ENCODE measurements around the gene WDR45. TPM values are rescaled to one million over a fixed set of nuclear protein-coding genes. Genes with fewer than 3 reads are reported as not detected.
A peak's percentile ranks its signal among the peaks of the same experiment; 100 is the strongest.

Gene WDR45
- total RNA-seq, 1 experiment from 2014 or later = 42.7 TPM

DNA sequence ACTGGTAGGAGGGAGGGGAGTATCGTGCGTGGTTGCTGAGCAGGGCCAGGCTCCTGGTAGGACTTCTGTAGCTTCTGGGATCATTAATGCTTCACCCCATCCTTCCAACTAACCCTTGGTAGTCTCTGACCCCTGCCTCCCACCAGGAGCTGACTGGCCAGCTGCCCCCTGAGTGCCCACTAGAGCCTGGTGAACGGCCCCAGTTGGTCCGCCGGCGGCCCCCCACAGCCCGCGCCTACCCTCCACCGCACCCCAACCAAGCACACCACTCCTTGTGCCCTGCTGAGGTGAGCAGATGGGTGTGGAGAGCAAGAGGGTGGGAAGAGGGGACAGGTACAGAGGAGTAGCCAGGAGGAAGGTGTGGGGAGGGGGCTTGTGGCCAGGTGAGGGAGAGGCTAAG lies 16.0 kb downstream of the WDR45 start:
- Mint-ChIP-seq H3K36me3 (ENCODE audit: insufficient read depth, unreplicated experiment) (peaks cover 29% of the 10 kb centered on the region), H3K27ac (ENCODE audit: unreplicated experiment) (no peak overlapping the region), H3K4me3 (ENCODE audit: low read depth, unreplicated experiment) (no peak overlapping the region), H3K27me3 (ENCODE audit: unreplicated experiment) (no peaks in the 10 kb centered on the region), H3K9me3 (ENCODE audit: low read depth, unreplicated experiment) (no peaks in the 10 kb centered on the region), H3K4me1 (ENCODE audit: low read depth, unreplicated experiment) (peaks cover 9% of the 10 kb centered on the region)
- intact Hi-C loops (cut with micrococcal nuclease; ENCODE audit: unreplicated experiment) = no loop called here
- TF ChIP-seq CTCF (IDR thresholded peaks at IDR 0.05; ENCODE audit: unreplicated experiment) = no peak
- CTCF ChIA-PET = interaction anchor here (0.7 kb wide), 1 partner anchor 18 kb away, joined by 3 read pairs; no protein-coding TSS in a partner anchor
- BruUV-seq (replicated peaks) = no TSS peak
- no peak for DNase-seq

DNA sequence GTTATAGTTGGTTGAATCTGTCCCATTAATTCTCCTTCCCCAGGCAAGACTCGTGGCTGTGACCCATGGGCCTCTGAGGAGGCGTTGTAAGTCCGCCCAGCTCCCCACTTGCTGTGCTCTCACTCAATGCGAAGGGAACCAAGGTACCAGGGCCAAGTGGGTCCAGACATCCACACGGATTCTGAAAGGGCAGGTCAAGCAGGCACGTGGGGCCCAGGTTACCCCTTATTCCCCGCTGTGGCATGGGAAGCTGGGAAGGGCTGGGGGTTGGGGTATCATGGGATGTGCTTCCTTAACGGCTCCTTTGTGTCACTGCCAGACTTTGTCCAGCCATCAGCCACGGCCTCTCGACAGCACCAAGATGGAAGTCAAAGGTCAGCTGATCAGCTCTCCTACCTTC lies 17.8 kb downstream of the WDR45 start:
- no peak for TF ChIP-seq CTCF (IDR thresholded peaks at IDR 0.05; ENCODE audit: unreplicated experiment)
- Mint-ChIP-seq H3K36me3 (ENCODE audit: insufficient read depth, unreplicated experiment) (peaks cover 31% of the 10 kb centered on the region), H3K27me3 (ENCODE audit: unreplicated experiment) (no peaks in the 10 kb centered on the region), H3K9me3 (ENCODE audit: low read depth, unreplicated experiment) (no peaks in the 10 kb centered on the region), H3K27ac (ENCODE audit: unreplicated experiment) (no peak overlapping the region), H3K4me1 (ENCODE audit: low read depth, unreplicated experiment) (peaks cover 9% of the 10 kb centered on the region), H3K4me3 (ENCODE audit: low read depth, unreplicated experiment) (no peak overlapping the region)
- intact Hi-C loops (cut with micrococcal nuclease; ENCODE audit: unreplicated experiment) = no loop called here
- no peak for DNase-seq
- BruUV-seq (replicated peaks) = no TSS peak
- CTCF ChIA-PET = interaction anchor here (0.8 kb wide), 1 partner anchor 9 kb away, joined by 3 read pairs; no protein-coding TSS in a partner anchor

GRCh38 chrX:49061490-49061889 lies 18.2 kb downstream of the WDR45 start:
- Mint-ChIP-seq H3K27me3 (ENCODE audit: unreplicated experiment) (no peaks in the 10 kb centered on the region), H3K9me3 (ENCODE audit: low read depth, unreplicated experiment) (no peaks in the 10 kb centered on the region), H3K36me3 (ENCODE audit: insufficient read depth, unreplicated experiment) (peaks cover 31% of the 10 kb centered on the region), H3K27ac (ENCODE audit: unreplicated experiment) (no peak overlapping the region), H3K4me3 (ENCODE audit: low read depth, unreplicated experiment) (no peak overlapping the region), H3K4me1 (ENCODE audit: low read depth, unreplicated experiment) (peaks cover 9% of the 10 kb centered on the region)
- CTCF ChIA-PET = no interaction called here
- no peak for TF ChIP-seq CTCF (IDR thresholded peaks at IDR 0.05; ENCODE audit: unreplicated experiment)
- DNase-seq = no peak
- intact Hi-C loops (cut with micrococcal nuclease; ENCODE audit: unreplicated experiment) = no loop called here
- BruUV-seq (replicated peaks) = no TSS peak

DNA sequence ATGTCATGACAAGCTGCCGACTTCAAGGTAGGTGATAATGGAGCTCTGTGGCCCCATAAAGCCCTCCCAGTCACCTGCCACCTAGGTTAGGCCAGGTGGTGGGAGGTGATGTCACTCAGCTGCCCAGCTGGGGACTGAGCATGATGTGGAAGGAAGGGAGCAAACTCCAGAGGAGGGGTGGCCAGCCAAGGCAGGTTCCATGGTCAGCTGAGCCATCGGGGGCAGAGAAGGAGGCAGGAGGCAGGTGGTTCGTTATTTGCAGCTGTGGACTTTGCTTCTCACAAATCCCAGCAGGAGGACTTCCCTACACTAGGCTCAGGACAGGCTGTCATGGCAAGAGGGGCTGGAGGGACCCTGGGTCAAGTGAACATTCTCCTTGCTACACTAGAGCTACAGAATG lies 18.8 kb downstream of the WDR45 start:
- peak overlapping the region; percentile 88 for H3K4me3 Mint-ChIP-seq (ENCODE audit: low read depth, unreplicated experiment)
- intact Hi-C loops (cut with micrococcal nuclease; ENCODE audit: unreplicated experiment) = no loop called here
- H3K9me3 Mint-ChIP-seq (ENCODE audit: low read depth, unreplicated experiment) = no peaks in the 10 kb centered on the region
- peaks cover 9% of the 10 kb centered on the region for H3K4me1 Mint-ChIP-seq (ENCODE audit: low read depth, unreplicated experiment)
- no TSS peak for BruUV-seq (replicated peaks)
- peaks cover 30% of the 10 kb centered on the region for H3K36me3 Mint-ChIP-seq (ENCODE audit: insufficient read depth, unreplicated experiment)
- CTCF ChIA-PET = no interaction called here
- TF ChIP-seq CTCF (IDR thresholded peaks at IDR 0.05; ENCODE audit: unreplicated experiment) = no peak
- no peaks in the 10 kb centered on the region for H3K27me3 Mint-ChIP-seq (ENCODE audit: unreplicated experiment)
- no peak for DNase-seq
- peak overlapping the region; percentile 74 for H3K27ac Mint-ChIP-seq (ENCODE audit: unreplicated experiment)

All from Calu3 (cell line).